HG03045 (cell line): ENCODE results near the gene TSPAN11.
"Not testable (repeated sequence)": the region's sequence is repeated elsewhere in the genome, so short reads cannot be mapped to it uniquely, and the experiment has no call there.

Source experiments
- ATAC-seq: cut with Tn5 transposase; IDR thresholded peaks from one replicate; pipeline ENCODE4 v1.9.1; 2021; ENCODE audit warnings: mild to moderate bottlenecking, moderate library complexity; ENCODE audit not compliant: unreplicated experiment

TSPAN11 gene

GRCh38 chr12:31000751-31001150 is 74.2 kb downstream of the TSPAN11 start:
- no peak for ATAC-seq

- no peak for ATAC-seq
Observed at GRCh38 chr12:31001581-31002360, 75.2 kb downstream of the TSPAN11 start.

- ATAC-seq = no peak
Observed at GRCh38 chr12:31002361-31002725, 75.8 kb downstream of the TSPAN11 start.

GRCh38 chr12:31002999-31003398 is 76.5 kb downstream of the TSPAN11 start:
- no peak for ATAC-seq

GRCh38 chr12:31003861-31004640 is 77.5 kb downstream of the TSPAN11 start:
- no peak for ATAC-seq

- ATAC-seq = no peak
Observed at GRCh38 chr12:31004666-31005065, 78.1 kb downstream of the TSPAN11 start.

- no peak for ATAC-seq
Observed at GRCh38 chr12:31005256-31005943, 78.9 kb downstream of the TSPAN11 start.

GRCh38 chr12:31005944-31006361 is 79.4 kb downstream of the TSPAN11 start:
- no peak for ATAC-seq

- no peak for ATAC-seq
Observed at GRCh38 chr12:31006416-31007152, 80.0 kb downstream of the TSPAN11 start.

GRCh38 chr12:31007153-31007495 is 80.6 kb downstream of the TSPAN11 start:
- no peak for ATAC-seq

- no peak for ATAC-seq
Observed at GRCh38 chr12:31007636-31008175, 81.2 kb downstream of the TSPAN11 start.

GRCh38 chr12:31008241-31008761 is 81.8 kb downstream of the TSPAN11 start:
- no peak for ATAC-seq

GRCh38 chr12:31008961-31009840 is 82.7 kb downstream of the TSPAN11 start:
- ATAC-seq = no peak

GRCh38 chr12:31009976-31010375 is 83.4 kb downstream of the TSPAN11 start:
- ATAC-seq = no peak

- ATAC-seq = no peak
Observed at GRCh38 chr12:31011336-31011735, 84.8 kb downstream of the TSPAN11 start.

GRCh38 chr12:31011746-31012566 is 85.4 kb downstream of the TSPAN11 start:
- no peak for ATAC-seq

GRCh38 chr12:31012567-31012891 is 86.0 kb downstream of the TSPAN11 start:
- not testable (repeated sequence) for ATAC-seq

- no peak for ATAC-seq
Observed at GRCh38 chr12:31015215-31015614, 88.7 kb downstream of the TSPAN11 start.

- no peak for ATAC-seq
Observed at GRCh38 chr12:31016057-31016456, 89.5 kb downstream of the TSPAN11 start.
